Activated T-cell treated with anti-CD3 and anti-CD28 coated beads for 4 hours (primary cell): ENCODE data around the gene RIT1.

ENCODE experiments used
- DNase-seq: peaks from one replicate; pipeline ENCODE4 v3.0.0-alpha.2; 2020

The RIT1 gene

DNA sequence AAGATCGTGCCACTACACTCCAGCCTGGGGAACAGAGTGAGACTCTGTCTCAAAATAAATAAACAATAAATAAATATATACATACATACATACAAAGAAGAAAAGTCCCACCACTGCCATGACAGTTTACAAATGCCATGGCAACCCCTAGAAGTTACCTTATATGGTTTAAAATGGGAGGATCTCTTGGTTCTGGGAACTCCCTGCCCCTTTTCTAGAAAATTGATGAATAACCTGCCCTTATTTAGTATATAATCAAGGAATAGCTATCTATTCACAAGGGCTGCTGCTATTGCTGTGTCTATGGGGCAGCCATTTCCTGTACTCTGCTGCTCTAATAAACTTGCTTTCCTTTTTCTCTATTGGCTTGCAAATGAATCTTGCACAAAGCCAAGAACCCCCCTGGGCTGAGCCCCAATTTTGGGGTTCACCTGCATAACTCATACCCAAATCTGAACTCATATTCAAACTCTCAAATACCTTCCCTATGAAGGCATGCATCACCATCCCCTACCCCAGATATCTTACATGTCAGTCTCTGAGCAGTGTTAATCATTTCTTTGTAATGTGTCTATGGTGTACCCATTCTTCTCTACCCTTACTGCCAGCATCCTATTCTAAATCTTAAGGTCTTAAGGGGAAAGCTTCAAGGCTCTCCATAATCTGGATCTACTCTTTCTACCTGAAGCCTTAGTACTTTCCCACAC is 63.2 kb downstream of the RIT1 start:
- DNase-seq, result no peak
